HTR-8/SVneo (cell line): Measurements from ENCODE around the gene D2HGDH.
"Not testable (repeated sequence)": the region's sequence is repeated elsewhere in the genome, so short reads cannot be mapped to it uniquely, and the experiment has no call there.

Source experiments
- DNase-seq: peaks from one replicate; pipeline ENCODE4 v3.0.0; 2011; ENCODE audit warnings: low spot score, mixed read lengths; ENCODE audit not compliant: insufficient read length
- FAIRE-seq: peaks from 2 replicates; lab custom pipeline; 2011; peaks lifted over from hg19 to GRCh38; lab: Jason Lieb, UNC

Gene D2HGDH

GRCh38 chr2:241814643-241815476 is 80.4 kb downstream of the D2HGDH start:
- DNase-seq (no peak), FAIRE-seq (no peak)

DNA sequence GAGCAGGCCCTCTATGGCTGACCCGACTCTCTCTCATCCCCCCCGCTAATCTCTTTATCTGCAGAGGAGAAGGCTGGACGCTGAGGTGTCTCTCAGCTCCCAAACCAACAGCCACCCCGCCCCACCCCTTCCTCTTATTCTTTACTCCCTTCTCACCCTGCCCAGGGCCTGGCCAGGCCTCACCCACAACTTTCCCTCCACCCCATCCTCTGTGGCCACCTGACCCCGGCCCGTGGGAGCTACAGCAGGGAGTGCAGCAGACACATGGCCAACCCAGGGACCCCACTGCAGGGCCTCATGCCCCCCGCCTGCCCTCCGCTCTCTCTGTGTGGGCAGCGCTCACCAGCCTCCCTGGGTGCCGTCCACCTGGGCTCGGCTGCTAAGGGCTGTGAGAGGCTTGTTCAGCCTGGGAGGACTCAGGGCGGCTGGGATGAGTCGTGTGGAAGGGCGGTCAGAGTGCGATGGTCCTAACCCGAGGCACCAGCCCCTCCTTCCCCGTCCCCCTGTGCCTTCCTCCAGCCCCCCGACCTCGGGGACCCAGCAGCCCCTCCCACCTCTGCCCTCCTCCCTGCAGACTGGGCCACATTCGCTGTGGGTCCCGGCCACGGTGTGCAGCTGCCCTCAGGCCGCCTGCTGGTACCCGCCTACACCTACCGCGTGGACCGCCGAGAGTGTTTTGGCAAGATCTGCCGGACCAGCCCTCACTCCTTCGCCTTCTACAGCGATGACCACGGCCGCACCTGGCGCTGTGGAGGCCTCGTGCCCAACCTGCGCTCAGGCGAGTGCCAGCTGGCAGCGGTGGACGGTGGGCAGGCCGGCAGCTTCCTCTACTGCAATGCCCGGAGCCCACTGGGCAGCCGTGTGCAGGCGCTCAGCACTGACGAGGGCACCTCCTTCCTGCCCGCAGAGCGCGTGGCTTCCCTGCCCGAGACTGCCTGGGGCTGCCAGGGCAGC is 81.3 kb downstream of the D2HGDH start:
- FAIRE-seq (no peak), DNase-seq (no peak)

- no peak for DNase-seq
- FAIRE-seq, result no peak
Measured at GRCh38 chr2:241816431-241817121, 82.1 kb downstream of the D2HGDH start.

- no peak for DNase-seq
- no peak for FAIRE-seq
Measured at GRCh38 chr2:241817126-241817820, 82.8 kb downstream of the D2HGDH start.

DNA sequence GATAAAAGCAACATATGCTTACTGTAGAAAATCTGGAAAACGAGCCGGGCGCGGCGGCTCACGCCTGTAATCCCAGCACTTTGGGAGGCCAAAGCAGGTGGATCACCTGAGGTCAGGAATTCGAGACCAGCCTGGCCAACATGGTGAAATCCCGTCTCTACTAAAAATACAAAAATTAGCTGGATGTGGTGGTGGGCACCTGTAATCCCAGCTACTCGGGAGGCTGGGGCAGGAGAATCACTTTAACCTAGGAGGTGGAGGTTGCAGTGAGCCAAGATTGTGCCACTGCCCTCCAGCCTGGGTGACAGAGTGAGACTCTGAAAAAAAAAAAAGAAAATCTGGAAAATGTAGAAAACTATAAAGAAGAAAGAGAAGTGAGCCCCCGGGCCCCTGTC is 83.4 kb downstream of the D2HGDH start:
- FAIRE-seq, DNase-seq: not testable (repeated sequence)
